Suprapubic skin (tissue), 3 donors: ENCODE measurements around the gene C19orf81.
"Not testable (repeated sequence)": the region's sequence is repeated elsewhere in the genome, so short reads cannot be mapped to it uniquely, and the experiment has no call there.

Experiments used
- CTCF ChIP-seq, 2 donors: fragments of 200-600 bp in 1 of 2; fragments of 450-650 bp in 1 of 2; sonication (generic) in 1 of 2; IDR thresholded peaks; one replicate each; pipeline ENCODE4 v1.5.1; 2016 to 2019; ENCODE audit warnings: antibody characterized with exemption in 2 of 2, mild to moderate bottlenecking in 1 of 2, moderate library complexity in 1 of 2
- POLR2AphosphoS5 ChIP-seq, 3 donors: sonication (generic); formaldehyde crosslinking; IDR thresholded peaks; one replicate each; pipeline ENCODE4 v1.6.1; 2017; ENCODE audit warnings: antibody characterized with exemption in 3 of 3

- not testable (repeated sequence) for TF ChIP-seq CTCF, POLR2AphosphoS5 (IDR thresholded peaks at IDR 0.05)
These were observed 28.8 kb upstream of the C19orf81 start for GRCh38 chr19:50620394-50620906.
